Sciatic nerve (tissue), 2 donors: Measurements from ENCODE around the gene VGLL3. TPM values are rescaled to one million over a fixed set of nuclear protein-coding genes. Genes with fewer than 3 reads are reported as not detected.

ENCODE experiments used
- ATAC-seq: fragments of 200-7000 bp; cut with Tn5 transposase; one replicate; pipeline ENCODE4 v1.9.1; 2020; ENCODE audit warnings: mild to moderate bottlenecking, moderate library complexity
- DNase-seq: peaks from one replicate; pipeline ENCODE4 v3.0.0-alpha.2; 2020; ENCODE audit warnings: low spot score
- intact Hi-C: fragments of 100-400 bp; cut with DNase I; formaldehyde crosslinking; loops from one replicate; pipeline ENCODE4 v1.14.2; 2022
- total RNA-seq: library from RNA; stranded (reverse); fragmentation: NEBNext Ultra II Directional; extraction: Animal tissue kit (Norgen Biotek cat#: 25700); gene quantifications from one replicate; pipeline ENCODE4 v1.2.1, GENCODE V29; 2021
- donor health status: DM: no; HTN: no; CAD: no.
- donor health status: DM: no; HTN: no; CAD: no.

VGLL3 gene
- total RNA-seq, 1 donor from 2014 or later: 130 TPM

- intact Hi-C loops: no loop called here
- no peak for DNase-seq
- no peak for ATAC-seq
Measured at GRCh38 chr3:86895202-86895601, 95.7 kb downstream of the VGLL3 start.

- ATAC-seq (no peak), DNase-seq (no peak)
- intact Hi-C loops: no loop called here
Measured at GRCh38 chr3:86890741-86891396, 100.1 kb downstream of the VGLL3 start.

Other genes with a start within 250 kb of the VGLL3 start
- 39.1 TPM for gene CHMP2B, start 236.2 kb upstream of the VGLL3 start, total RNA-seq